Measurements from ENCODE around the gene SUGCT.
A peak's percentile ranks its signal among the peaks of the same experiment; 100 is the strongest.
"Not testable (repeated sequence)": the region's sequence is repeated elsewhere in the genome, so short reads cannot be mapped to it uniquely, and the experiment has no call there.

SUGCT gene

GRCh38 chr7:40263752-40264390 lies 129.1 kb downstream of the SUGCT start:
- no peak overlapping the region for H3K4me3 ChIP-seq (ENCODE audit: low read depth, low read length)
- DNase-seq (ENCODE audit: low read depth): no peak
- no peak for TF ChIP-seq CTCF (IDR thresholded peaks at IDR 0.05; ENCODE audit: control insufficient read depth, extremely low read depth, insufficient read depth)

- TF ChIP-seq CTCF (IDR thresholded peaks at IDR 0.05; ENCODE audit: control insufficient read depth, extremely low read depth, insufficient read depth): no peak
- DNase-seq (ENCODE audit: low read depth): no peak
- H3K4me3 ChIP-seq (ENCODE audit: low read depth, low read length): no peak overlapping the region
These were observed 132.8 kb downstream of the SUGCT start for GRCh38 chr7:40267583-40267982.

GRCh38 chr7:40268810-40269209 lies 134.0 kb downstream of the SUGCT start:
- DNase-seq (ENCODE audit: low read depth): not testable (repeated sequence)

GRCh38 chr7:40276061-40276460 lies 141.3 kb downstream of the SUGCT start:
- TF ChIP-seq CTCF (IDR thresholded peaks at IDR 0.05; ENCODE audit: control insufficient read depth, extremely low read depth, insufficient read depth): no peak
- H3K4me3 ChIP-seq (ENCODE audit: low read depth, low read length): no peak overlapping the region
- DNase-seq (ENCODE audit: low read depth): no peak

More at GRCh38 chr7:40268810-40269209, 134.0 kb downstream of the SUGCT start:
- H3K4me3 ChIP-seq (ENCODE audit: low read depth, low read length): not testable (repeated sequence)

GRCh38 chr7:40279991-40280390 lies 145.2 kb downstream of the SUGCT start:
- no peak for DNase-seq (ENCODE audit: low read depth)
- no peak for TF ChIP-seq CTCF (IDR thresholded peaks at IDR 0.05; ENCODE audit: control insufficient read depth, extremely low read depth, insufficient read depth)
- H3K4me3 ChIP-seq (ENCODE audit: low read depth, low read length): no peak overlapping the region

GRCh38 chr7:40282858-40283257 lies 148.1 kb downstream of the SUGCT start:
- peak; percentile 88 for DNase-seq (ENCODE audit: low read depth)
- no peak for TF ChIP-seq CTCF (IDR thresholded peaks at IDR 0.05; ENCODE audit: control insufficient read depth, extremely low read depth, insufficient read depth)
- H3K4me3 ChIP-seq (ENCODE audit: low read depth, low read length): no peak overlapping the region

- no peak for TF ChIP-seq CTCF (IDR thresholded peaks at IDR 0.05; ENCODE audit: control insufficient read depth, extremely low read depth, insufficient read depth)
- no peak overlapping the region for H3K4me3 ChIP-seq (ENCODE audit: low read depth, low read length)
- no peak for DNase-seq (ENCODE audit: low read depth)
These were observed 148.6 kb downstream of the SUGCT start for GRCh38 chr7:40283391-40283790.

All from LNCaP clone FGC (cell line).